ENCODE measurements around the gene ITGB7. TPM values are rescaled to one million over a fixed set of nuclear protein-coding genes. Genes with fewer than 3 reads are reported as not detected.

The ITGB7 gene
- total RNA-seq, 4 donors from 2014 or later: 0.40 to 5.8 (median 2.6) TPM

- Histone ChIP-seq H3K4me3 (no peak overlapping the region), H3K4me1 (peaks cover 0 to 33% (median 11%) of the 10 kb centered on the region in 3 donors), H3K36me3 (peaks cover 0 to 12% of the 10 kb centered on the region in 2 donors), H3K27me3 (no peaks in the 10 kb centered on the region), H3K9me3 (no peaks in the 10 kb centered on the region), H3K27ac (no peak overlapping the region)
- WGBS, 2 donors (ENCODE audit: low coverage in 1 of 2): 53 to 72% methylated on average over 2 to 5 of the region's 11 CpGs
- no peak for TF ChIP-seq POLR2A (IDR thresholded peaks at IDR 0.05)
- TF ChIP-seq CTCF (IDR thresholded peaks at IDR 0.05): no peak
- no peak for TF ChIP-seq POLR2AphosphoS5 (IDR thresholded peaks at IDR 0.05)
- TF ChIP-seq EP300 (IDR thresholded peaks at IDR 0.05): no peak
- no peak for ATAC-seq
Observed at GRCh38 chr12:53193985-53194716, 12.9 kb downstream of the ITGB7 start.

- no peak for ATAC-seq
- no peak for TF ChIP-seq POLR2A (IDR thresholded peaks at IDR 0.05)
- no peak for TF ChIP-seq POLR2AphosphoS5 (IDR thresholded peaks at IDR 0.05)
- no peak for TF ChIP-seq EP300 (IDR thresholded peaks at IDR 0.05)
- no peak for TF ChIP-seq CTCF (IDR thresholded peaks at IDR 0.05)
- H3K9me3 ChIP-seq: no peaks in the 10 kb centered on the region
- H3K27me3 ChIP-seq: no peaks in the 10 kb centered on the region
- H3K27ac ChIP-seq: no peak overlapping the region
- no CpG with 5 or more reads among the region's 9 CpGs for WGBS, 2 donors (ENCODE audit: low coverage in 1 of 2)
- H3K4me1 ChIP-seq: peaks cover 0 to 31% (median 11%) of the 10 kb centered on the region in 3 donors
- H3K36me3 ChIP-seq: peaks cover 0 to 23% of the 10 kb centered on the region in 2 donors
- no peak overlapping the region for H3K4me3 ChIP-seq
Observed at GRCh38 chr12:53193040-53193439, 14.0 kb downstream of the ITGB7 start.

- Histone ChIP-seq H3K36me3 (peaks cover 0 to 27% of the 10 kb centered on the region in 2 donors), H3K4me3 (no peak overlapping the region), H3K4me1 (peaks cover 0 to 26% (median 8%) of the 10 kb centered on the region in 3 donors), H3K9me3 (no peaks in the 10 kb centered on the region), H3K27ac (no peak overlapping the region), H3K27me3 (no peaks in the 10 kb centered on the region)
- 80 to 83% methylated on average over 1 to 4 of the region's 14 CpGs for WGBS, 2 donors (ENCODE audit: low coverage in 1 of 2)
- ATAC-seq: no peak
- no peak for TF ChIP-seq EP300 (IDR thresholded peaks at IDR 0.05)
- TF ChIP-seq POLR2A (IDR thresholded peaks at IDR 0.05): no peak
- TF ChIP-seq POLR2AphosphoS5 (IDR thresholded peaks at IDR 0.05): no peak
- TF ChIP-seq CTCF (IDR thresholded peaks at IDR 0.05): no peak
Observed at GRCh38 chr12:53192531-53193021, 14.5 kb downstream of the ITGB7 start.

- Histone ChIP-seq H3K27ac (no peak overlapping the region), H3K4me1 (peaks cover 0 to 20% (median 3%) of the 10 kb centered on the region in 3 donors), H3K27me3 (no peaks in the 10 kb centered on the region), H3K9me3 (no peaks in the 10 kb centered on the region), H3K4me3 (no peak overlapping the region), H3K36me3 (peaks cover 0 to 33% of the 10 kb centered on the region in 2 donors)
- no peak for ATAC-seq
- TF ChIP-seq POLR2A (IDR thresholded peaks at IDR 0.05) (no peak), CTCF (IDR thresholded peaks at IDR 0.05) (no peak), POLR2AphosphoS5 (IDR thresholded peaks at IDR 0.05) (no peak), EP300 (IDR thresholded peaks at IDR 0.05) (no peak)
- 85 to 100% methylated on average over 2 to 6 of the region's 14 CpGs for WGBS, 2 donors (ENCODE audit: low coverage in 1 of 2)
Observed at GRCh38 chr12:53191885-53192530, 15.0 kb downstream of the ITGB7 start.
